CD14-positive monocyte (primary cell): ENCODE measurements around the gene LRRC59. TPM values are rescaled to one million over a fixed set of nuclear protein-coding genes. Genes with fewer than 3 reads are reported as not detected.

Experiments used
- DNase-seq, 3 donors: peaks; one replicate each; pipeline ENCODE4 v3.0.0-alpha.2; 2011 to 2022
- H2AFZ ChIP-seq: 2 replicates; pipeline ENCODE4 v1.6.0; 2012; ENCODE audit warnings: mild to moderate bottlenecking, low read depth, low read length, inconsistent platforms; ENCODE audit not compliant: insufficient read depth, poor library complexity, severe bottlenecking
- H3K27ac ChIP-seq, 2 donors: 1 replicate in 1 of 2; 2 replicates in 1 of 2; pipeline ENCODE4 v1.5.1; 2012 to 2013; ENCODE audit warnings: low read length in 2 of 2, control low read depth in 1 of 2, inconsistent platforms in 1 of 2, low read depth in 1 of 2, mild to moderate bottlenecking in 1 of 2
- H3K27me3 ChIP-seq, 2 donors: one replicate each; pipeline versions ENCODE4 v1.6.0 to v1.6.1; 2011 to 2013; ENCODE audit warnings: low read length in 2 of 2; ENCODE audit not compliant: control insufficient read depth in 2 of 2, insufficient read depth in 2 of 2
- H3K36me3 ChIP-seq, 2 donors: replicated peaks in 1 of 2; 1 replicate in 1 of 2; 2 replicates in 1 of 2; pipeline versions ENCODE4 v1.5.1 to v1.6.1; 2012 to 2013; ENCODE audit warnings: low read length in 2 of 2, control low read depth in 1 of 2, inconsistent platforms in 1 of 2, mild to moderate bottlenecking in 1 of 2; ENCODE audit not compliant: insufficient read depth in 2 of 2, control insufficient read depth in 1 of 2
- H3K4me1 ChIP-seq, 2 donors: 1 replicate in 1 of 2; 2 replicates in 1 of 2; pipeline versions ENCODE4 v1.5.1 to v1.6.1; 2012 to 2013; ENCODE audit warnings: low read length in 2 of 2, control low read depth in 1 of 2, inconsistent platforms in 1 of 2, mild to moderate bottlenecking in 1 of 2, moderate library complexity in 1 of 2; ENCODE audit not compliant: insufficient read depth in 2 of 2, control insufficient read depth in 1 of 2
- H3K4me2 ChIP-seq: replicated peaks from 2 replicates; pipeline ENCODE3; 2012; ENCODE audit warnings: low read length, moderate library complexity, mild to moderate bottlenecking; ENCODE audit not compliant: poor library complexity, severe bottlenecking; ENCODE audit errors: extremely low read depth
- H3K4me3 ChIP-seq, 3 experiments: fragments of 200-600 bp in 1 of 3; sonication (generic) in 1 of 3; replicated peaks in 1 of 3; 1 replicate in 2 of 3; 2 replicates in 1 of 3; pipeline ENCODE4 v1.5.1; 2011 to 2013; ENCODE audit warnings: low read length in 3 of 3, mild to moderate bottlenecking in 3 of 3, control low read depth in 2 of 3, low read depth in 2 of 3, inconsistent platforms in 1 of 3, moderate library complexity in 1 of 3
- H3K79me2 ChIP-seq: 2 replicates; pipeline ENCODE4 v1.6.0; 2012; ENCODE audit warnings: mild to moderate bottlenecking, control low read depth, inconsistent platforms, low read length, moderate library complexity; ENCODE audit not compliant: insufficient read depth
- H3K9ac ChIP-seq: 2 replicates; pipeline ENCODE4 v1.6.0; 2017; ENCODE audit warnings: low read length, mild to moderate bottlenecking; ENCODE audit not compliant: insufficient read depth, poor library complexity, severe bottlenecking
- H3K9me3 ChIP-seq, 2 donors: replicated peaks in 1 of 2; 1 replicate in 1 of 2; 2 replicates in 1 of 2; pipeline versions ENCODE4 v1.5.1 to v1.6.1; 2012 to 2013; ENCODE audit warnings: low read length in 2 of 2, control low read depth in 1 of 2; ENCODE audit not compliant: control insufficient read depth in 1 of 2, insufficient read depth in 1 of 2
- H4K20me1 ChIP-seq: 2 replicates; pipeline ENCODE4 v1.6.0; 2012; ENCODE audit warnings: mild to moderate bottlenecking, low read length, control low read depth, moderate library complexity; ENCODE audit not compliant: insufficient read depth
- H3K27ac Mint-ChIP-seq, 7 donors: one replicate each; pipeline ENCODE4 v1.8.0; 2020; ENCODE audit warnings: mild to moderate bottlenecking in 7 of 7, mixed read lengths in 7 of 7, moderate library complexity in 6 of 7, inconsistent platforms in 2 of 7
- H3K27me3 Mint-ChIP-seq, 3 donors: one replicate each; pipeline ENCODE4 v1.8.0; 2021 to 2022; ENCODE audit warnings: low read depth in 3 of 3, mild to moderate bottlenecking in 3 of 3, mixed read lengths in 3 of 3, moderate library complexity in 3 of 3, inconsistent platforms in 1 of 3
- H3K36me3 Mint-ChIP-seq, 2 donors: one replicate each; pipeline ENCODE4 v1.8.0; 2020; ENCODE audit warnings: mixed read lengths in 2 of 2, inconsistent platforms in 1 of 2, mild to moderate bottlenecking in 1 of 2
- H3K4me1 Mint-ChIP-seq: one replicate; pipeline ENCODE4 v1.8.0; 2020; ENCODE audit warnings: mild to moderate bottlenecking, mixed read lengths
- H3K4me3 Mint-ChIP-seq, 2 donors: one replicate each; pipeline ENCODE4 v1.8.0; 2020; ENCODE audit warnings: mild to moderate bottlenecking in 2 of 2, mixed read lengths in 2 of 2, moderate library complexity in 1 of 2
- H3K9me3 Mint-ChIP-seq, 7 donors: one replicate each; pipeline ENCODE4 v1.8.0; 2020 to 2022; ENCODE audit warnings: mixed read lengths in 7 of 7, mild to moderate bottlenecking in 6 of 7, moderate library complexity in 6 of 7, inconsistent platforms in 2 of 7
- WGBS: methylation state at CpG from one replicate; pipeline ENCODE4 v1.1.5; 2013; ENCODE audit warnings: missing lambda C conversion rate; ENCODE audit not compliant: insufficient coverage; 5-methylcytosine and 5-hydroxymethylcytosine counted together
- intact Hi-C, 2 donors: fragments of 100-400 bp; cut with micrococcal nuclease; formaldehyde crosslinking; loops; one replicate each; pipeline versions ENCODE4 v1.15.0 to v1.15.1; 2023
- polyA plus RNA-seq, 3 donors: library from polyadenylated mRNA; depleted of rRNA in 1 of 3; unstranded in 2 of 3; stranded (reverse) in 1 of 3; fragments of 300-500 nt in 2 of 3; fragments of >200 nt in 1 of 3; fragmentation: Illumina TruSeq in 2 of 3; gene quantifications; 1 replicate in 2 of 3; 2 replicates in 1 of 3; pipeline ENCODE4 v1.2.3, GENCODE V29; 2012 to 2021
- TF ChIP-seq, protein P1 (sequence below): fragments of 200-600 bp; IDR thresholded peaks from one replicate; pipeline ENCODE4 v1.8.0; 2022; ENCODE audit warnings: antibody characterized with exemption, mild to moderate bottlenecking

The LRRC59 gene
- polyA plus RNA-seq, 3 donors, result 36.6 to 48.9 (median 45.7) TPM

DNA sequence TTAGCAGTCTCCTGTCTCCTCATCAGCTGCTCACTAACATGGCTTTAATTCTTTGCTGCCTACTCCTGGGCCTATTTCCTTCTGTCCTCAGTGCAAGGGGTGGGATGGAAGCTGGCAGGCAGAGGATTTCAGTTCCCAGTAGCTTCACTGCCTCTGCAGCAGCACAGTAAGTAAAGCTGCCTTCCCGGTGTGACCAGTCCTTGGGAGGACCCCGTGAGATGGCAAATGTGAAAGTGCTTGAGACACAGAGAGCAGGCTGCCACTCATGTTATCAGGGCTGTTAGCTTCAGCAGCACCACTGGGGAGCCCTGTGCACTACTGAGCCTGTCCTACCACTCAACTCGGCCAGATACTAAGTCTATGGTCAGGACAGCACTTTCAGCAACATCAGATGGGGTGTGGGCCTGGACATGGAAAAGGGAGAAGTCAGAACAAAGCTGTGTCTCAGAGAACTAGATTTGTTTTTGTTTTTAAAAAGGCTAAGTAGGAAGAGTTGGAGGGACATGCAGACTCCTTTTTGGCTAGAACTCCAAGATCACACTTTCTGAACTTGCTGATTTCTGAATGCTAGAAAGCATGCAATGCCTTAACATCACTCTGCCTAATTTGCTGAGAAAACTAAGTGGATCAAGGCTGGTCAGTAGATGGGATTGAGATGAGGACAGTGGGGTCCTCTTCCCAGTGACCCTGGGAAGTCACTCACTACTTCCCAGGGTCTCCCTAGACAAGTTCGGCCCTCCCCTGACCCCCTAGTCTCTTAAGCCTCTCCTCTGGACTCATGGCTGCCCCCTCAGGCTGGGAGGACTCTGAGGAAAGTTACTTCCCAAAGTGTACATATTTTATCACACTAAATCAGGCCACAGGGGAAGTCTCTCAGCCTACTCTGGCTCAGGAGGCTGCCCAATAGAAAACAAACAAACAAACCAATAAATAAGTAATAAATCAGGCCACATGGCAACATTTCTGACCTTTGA is 29.8 kb upstream of the LRRC59 start:
- no peaks in the 10 kb centered on the region for H4K20me1 ChIP-seq
- no peaks in the 10 kb centered on the region for H3K27me3 ChIP-seq
- peak overlapping the region; percentile 59 to 83 (median 65) for H3K4me3 ChIP-seq
- peak overlapping the region; percentile 45 to 83 (median 73) for H3K27ac Mint-ChIP-seq
- H3K36me3 ChIP-seq, result no peaks in the 10 kb centered on the region
- H3K27ac ChIP-seq, result peak overlapping the region; percentile 23 to 53
- TF ChIP-seq, protein P1, sequence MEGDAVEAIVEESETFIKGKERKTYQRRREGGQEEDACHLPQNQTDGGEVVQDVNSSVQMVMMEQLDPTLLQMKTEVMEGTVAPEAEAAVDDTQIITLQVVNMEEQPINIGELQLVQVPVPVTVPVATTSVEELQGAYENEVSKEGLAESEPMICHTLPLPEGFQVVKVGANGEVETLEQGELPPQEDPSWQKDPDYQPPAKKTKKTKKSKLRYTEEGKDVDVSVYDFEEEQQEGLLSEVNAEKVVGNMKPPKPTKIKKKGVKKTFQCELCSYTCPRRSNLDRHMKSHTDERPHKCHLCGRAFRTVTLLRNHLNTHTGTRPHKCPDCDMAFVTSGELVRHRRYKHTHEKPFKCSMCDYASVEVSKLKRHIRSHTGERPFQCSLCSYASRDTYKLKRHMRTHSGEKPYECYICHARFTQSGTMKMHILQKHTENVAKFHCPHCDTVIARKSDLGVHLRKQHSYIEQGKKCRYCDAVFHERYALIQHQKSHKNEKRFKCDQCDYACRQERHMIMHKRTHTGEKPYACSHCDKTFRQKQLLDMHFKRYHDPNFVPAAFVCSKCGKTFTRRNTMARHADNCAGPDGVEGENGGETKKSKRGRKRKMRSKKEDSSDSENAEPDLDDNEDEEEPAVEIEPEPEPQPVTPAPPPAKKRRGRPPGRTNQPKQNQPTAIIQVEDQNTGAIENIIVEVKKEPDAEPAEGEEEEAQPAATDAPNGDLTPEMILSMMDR, result no peak
- peak overlapping the region; percentile 62 for H3K9ac ChIP-seq
- H3K4me1 ChIP-seq, result peaks cover 39 to 42% of the 10 kb centered on the region in 2 donors
- H3K4me3 Mint-ChIP-seq, result peak overlapping the region; percentile 80 to 92
- H3K9me3 ChIP-seq, result no peaks in the 10 kb centered on the region
- peaks cover 1 to 6% of the 10 kb centered on the region in 2 donors for H3K36me3 Mint-ChIP-seq
- H3K27me3 Mint-ChIP-seq, result peaks cover 0 to 5% (median 0%) of the 10 kb centered on the region in 3 donors
- intact Hi-C loops, result no loop called here
- DNase-seq, result peak in 2 of 3 donors; percentile 23 to 25
- peak overlapping the region; percentile 96 for H2AFZ ChIP-seq
- peaks cover 39% of the 10 kb centered on the region for H3K4me1 Mint-ChIP-seq
- H3K9me3 Mint-ChIP-seq, result no peaks in the 10 kb centered on the region
- peaks cover 14% of the 10 kb centered on the region for H3K79me2 ChIP-seq
- peak overlapping the region; percentile 90 for H3K4me2 ChIP-seq
- WGBS, result 0% methylated on average over 2 of the region's 4 CpGs

GRCh38 chr17:50426472-50426782 is 29.1 kb upstream of the LRRC59 start:
- WGBS, result 0% methylated on average over 3 of the region's 7 CpGs

More at GRCh38 chr17:50426472-50426782, 29.1 kb upstream of the LRRC59 start:
- Mint-ChIP-seq H3K27ac (peak overlapping the region in 5 of 7 donors; percentile 45 to 83 (median 60)), H3K4me3 (peak overlapping the region; percentile 80 to 92), H3K36me3 (peaks cover 0 to 3% of the 10 kb centered on the region in 2 donors), H3K27me3 (peaks cover 0 to 5% (median 0%) of the 10 kb centered on the region in 3 donors), H3K9me3 (no peaks in the 10 kb centered on the region), H3K4me1 (peaks cover 43% of the 10 kb centered on the region)
- Histone ChIP-seq H3K9me3 (no peaks in the 10 kb centered on the region), H3K27ac (peak overlapping the region; percentile 23 to 53), H3K9ac (peak overlapping the region; percentile 62), H3K4me1 (peaks cover 43 to 46% of the 10 kb centered on the region in 2 donors), H3K4me3 (peak overlapping the region; percentile 59 to 83 (median 65)), H3K27me3 (no peaks in the 10 kb centered on the region), H2AFZ (peak overlapping the region; percentile 96), H3K4me2 (peak overlapping the region; percentile 90), H3K36me3 (no peaks in the 10 kb centered on the region), H4K20me1 (no peaks in the 10 kb centered on the region), H3K79me2 (peaks cover 14% of the 10 kb centered on the region)
- intact Hi-C loops, result no loop called here
- no peak for DNase-seq
- TF ChIP-seq, protein P1, result no peak
